ENCODE data around the gene FIZ1.

GRCh38 chr19:55637534-55637933 lies 38.2 kb upstream of the FIZ1 start:
- no peak for TF ChIP-seq CTCF (IDR thresholded peaks at IDR 0.05; ENCODE audit: low read length)
- TF ChIP-seq EZH2 (optimal IDR thresholded peaks at IDR 0.05; ENCODE audit: low read depth, low read length): no peak
